HG03439 (cell line): Measurements from ENCODE around the gene BACH2.
"Not testable (repeated sequence)": the region's sequence is repeated elsewhere in the genome, so short reads cannot be mapped to it uniquely, and the experiment has no call there.

ENCODE experiments used
- ATAC-seq: cut with Tn5 transposase; IDR thresholded peaks from one replicate; pipeline ENCODE4 v1.9.1; 2021; ENCODE audit warnings: mild to moderate bottlenecking, moderate library complexity; ENCODE audit not compliant: unreplicated experiment

The BACH2 gene

GRCh38 chr6:89927791-89928550, 368.7 kb downstream of the BACH2 start:
- no peak for ATAC-seq

- no peak for ATAC-seq
Measured at GRCh38 chr6:89927264-89927663, 369.4 kb downstream of the BACH2 start.

GRCh38 chr6:89925826-89926225, 370.8 kb downstream of the BACH2 start:
- no peak for ATAC-seq

GRCh38 chr6:89924231-89924630, 372.4 kb downstream of the BACH2 start:
- no peak for ATAC-seq

GRCh38 chr6:89921691-89922090, 375.0 kb downstream of the BACH2 start:
- no peak for ATAC-seq

- no peak for ATAC-seq
Measured at GRCh38 chr6:89921197-89921596, 375.4 kb downstream of the BACH2 start.

GRCh38 chr6:89917801-89918366, 378.8 kb downstream of the BACH2 start:
- ATAC-seq = no peak

GRCh38 chr6:89917216-89917615, 379.4 kb downstream of the BACH2 start:
- no peak for ATAC-seq

- no peak for ATAC-seq
Measured at GRCh38 chr6:89916136-89916920, 380.3 kb downstream of the BACH2 start.

GRCh38 chr6:89910902-89911240, 385.8 kb downstream of the BACH2 start:
- ATAC-seq = no peak

- not testable (repeated sequence) for ATAC-seq
Measured at GRCh38 chr6:89910001-89910901, 386.4 kb downstream of the BACH2 start.

GRCh38 chr6:89895276-89895874, 401.3 kb downstream of the BACH2 start:
- ATAC-seq = no peak

GRCh38 chr6:89894169-89894568, 402.5 kb downstream of the BACH2 start, which contains the start of gene GJA10:
Gene GJA10, plus strand, starts transcription at chr6:89894469. Its CDS starts 0 bp downstream, at chr6:89894469.
- no peak for ATAC-seq

- ATAC-seq = not testable (repeated sequence)
Measured at GRCh38 chr6:89892577-89892976, 404.1 kb downstream of the BACH2 start.

GRCh38 chr6:89890845-89891528, 405.7 kb downstream of the BACH2 start:
- not testable (repeated sequence) for ATAC-seq

- no peak for ATAC-seq
Measured at GRCh38 chr6:89888871-89889270, 407.8 kb downstream of the BACH2 start.

GRCh38 chr6:89888138-89888514, 408.5 kb downstream of the BACH2 start:
- ATAC-seq = no peak

GRCh38 chr6:89887452-89888137, 409.0 kb downstream of the BACH2 start:
- no peak for ATAC-seq

- no peak for ATAC-seq
Measured at GRCh38 chr6:89886378-89887120, 410.1 kb downstream of the BACH2 start.
